Breast epithelium (tissue), 4 donors: ENCODE results near the gene KLHL22. TPM values are rescaled to one million over a fixed set of nuclear protein-coding genes. Genes with fewer than 3 reads are reported as not detected.

Experiments
- DNase-seq, 2 donors: peaks; one replicate each; pipeline ENCODE4 v3.0.0-alpha.2; 2019; ENCODE audit warnings: low spot score in 2 of 2
- H3K27ac ChIP-seq, 2 donors: fragments of 200-600 bp; sonication (generic) in 1 of 2; one replicate each; pipeline ENCODE4 v1.5.1; 2016 to 2019; ENCODE audit warnings: mild to moderate bottlenecking in 1 of 2
- H3K27me3 ChIP-seq, 2 donors: fragments of 200-600 bp; sonication (generic) in 1 of 2; one replicate each; pipeline versions ENCODE4 v1.5.1 to v1.6.0; 2017 to 2019; ENCODE audit warnings: control low read depth in 1 of 2, mild to moderate bottlenecking in 1 of 2
- H3K36me3 ChIP-seq: fragments of 200-600 bp; one replicate; pipeline ENCODE4 v1.5.1; 2019
- H3K4me1 ChIP-seq, 2 donors: fragments of 200-600 bp; sonication (generic); one replicate each; pipeline ENCODE4 v1.5.1; 2016 to 2019; ENCODE audit warnings: control low read depth in 1 of 2
- H3K4me3 ChIP-seq, 3 donors: fragments of 200-600 bp; sonication (generic); 1 replicate in 2 of 3; 2 replicates in 1 of 3; pipeline ENCODE4 v1.5.1; 2016 to 2019; ENCODE audit warnings: mild to moderate bottlenecking in 3 of 3, moderate library complexity in 2 of 3
- H3K9me3 ChIP-seq, 2 donors: fragments of 200-600 bp; sonication (generic) in 1 of 2; one replicate each; pipeline ENCODE4 v1.5.1; 2016 to 2019; ENCODE audit warnings: control low read depth in 1 of 2
- POLR2A ChIP-seq: fragments of 450-650 bp; IDR thresholded peaks from one replicate; pipeline ENCODE4 v1.6.1; 2016; ENCODE audit warnings: antibody characterized with exemption, mild to moderate bottlenecking, moderate library complexity
- POLR2AphosphoS5 ChIP-seq, 3 donors: sonication (generic); formaldehyde crosslinking; IDR thresholded peaks; one replicate each; pipeline ENCODE4 v1.6.1; 2017; ENCODE audit warnings: antibody characterized with exemption in 3 of 3
- intact Hi-C: fragments of 100-400 bp; cut with DNase I; formaldehyde crosslinking; loops from one replicate; pipeline ENCODE4 v1.15.1; 2023; ENCODE audit warnings: low total_unique reads
- total RNA-seq, 3 donors: library from RNA; depleted of rRNA; stranded (reverse); fragments of >200 nt; gene quantifications; one replicate each; pipeline ENCODE4 v1.1.0, GENCODE V29; 2016
- TF ChIP-seq, protein P1 (sequence below), 3 donors: fragments of 450-650 bp; IDR thresholded peaks; one replicate each; pipeline ENCODE4 v1.5.1; 2016 to 2017; ENCODE audit warnings: antibody characterized with exemption in 3 of 3, mild to moderate bottlenecking in 3 of 3, moderate library complexity in 3 of 3

Gene KLHL22
- total RNA-seq, 3 donors from 2014 or later = 28.5 to 38.0 (median 35.4) TPM

DNA sequence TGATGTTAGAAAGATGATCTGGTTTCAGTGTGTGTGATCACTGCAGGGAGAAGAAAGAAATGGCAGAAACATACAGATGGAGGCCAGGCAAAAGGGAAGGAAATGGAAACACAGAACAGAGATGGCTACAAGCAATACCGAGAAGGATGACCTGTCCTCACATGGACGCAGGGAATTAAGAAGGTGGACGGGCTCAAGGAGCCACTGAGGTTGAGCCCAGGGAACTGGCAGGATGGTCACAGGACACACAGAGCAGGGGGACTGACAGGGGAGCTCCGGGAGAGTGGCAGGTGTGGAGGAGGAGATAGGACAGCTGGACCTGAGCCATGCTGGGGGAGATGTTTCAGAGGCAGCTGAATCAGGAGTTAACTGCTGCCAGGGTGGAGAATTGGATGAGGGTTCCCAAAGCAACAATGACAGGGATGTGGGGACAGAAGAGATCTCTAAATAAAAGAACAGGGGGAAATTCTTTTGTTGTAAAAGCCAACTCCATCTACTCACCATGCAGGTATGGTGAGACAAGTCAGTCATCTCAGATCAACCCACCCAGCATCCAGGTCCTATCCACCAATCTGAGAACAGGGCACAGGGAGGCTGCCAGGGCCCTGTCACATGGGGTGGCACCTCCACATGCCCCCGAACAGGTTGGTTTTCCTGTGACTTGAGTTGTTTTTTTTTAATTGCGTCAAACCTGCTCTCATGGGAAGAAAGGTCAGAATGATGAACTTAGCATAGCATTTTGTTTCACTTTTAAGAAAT is 26.3 kb downstream of the KLHL22 start:
- H3K4me3 ChIP-seq = no peak overlapping the region
- H3K27me3 ChIP-seq = no peaks in the 10 kb centered on the region
- DNase-seq = no peak
- no peaks in the 10 kb centered on the region for H3K4me1 ChIP-seq
- H3K36me3 ChIP-seq = no peaks in the 10 kb centered on the region
- intact Hi-C loops = no loop called here
- TF ChIP-seq, protein P1, sequence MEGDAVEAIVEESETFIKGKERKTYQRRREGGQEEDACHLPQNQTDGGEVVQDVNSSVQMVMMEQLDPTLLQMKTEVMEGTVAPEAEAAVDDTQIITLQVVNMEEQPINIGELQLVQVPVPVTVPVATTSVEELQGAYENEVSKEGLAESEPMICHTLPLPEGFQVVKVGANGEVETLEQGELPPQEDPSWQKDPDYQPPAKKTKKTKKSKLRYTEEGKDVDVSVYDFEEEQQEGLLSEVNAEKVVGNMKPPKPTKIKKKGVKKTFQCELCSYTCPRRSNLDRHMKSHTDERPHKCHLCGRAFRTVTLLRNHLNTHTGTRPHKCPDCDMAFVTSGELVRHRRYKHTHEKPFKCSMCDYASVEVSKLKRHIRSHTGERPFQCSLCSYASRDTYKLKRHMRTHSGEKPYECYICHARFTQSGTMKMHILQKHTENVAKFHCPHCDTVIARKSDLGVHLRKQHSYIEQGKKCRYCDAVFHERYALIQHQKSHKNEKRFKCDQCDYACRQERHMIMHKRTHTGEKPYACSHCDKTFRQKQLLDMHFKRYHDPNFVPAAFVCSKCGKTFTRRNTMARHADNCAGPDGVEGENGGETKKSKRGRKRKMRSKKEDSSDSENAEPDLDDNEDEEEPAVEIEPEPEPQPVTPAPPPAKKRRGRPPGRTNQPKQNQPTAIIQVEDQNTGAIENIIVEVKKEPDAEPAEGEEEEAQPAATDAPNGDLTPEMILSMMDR (IDR thresholded peaks at IDR 0.05) = no peak
- TF ChIP-seq POLR2AphosphoS5 (IDR thresholded peaks at IDR 0.05) (no peak), POLR2A (no peak)
- no peaks in the 10 kb centered on the region for H3K9me3 ChIP-seq
- H3K27ac ChIP-seq = no peak overlapping the region

DNA sequence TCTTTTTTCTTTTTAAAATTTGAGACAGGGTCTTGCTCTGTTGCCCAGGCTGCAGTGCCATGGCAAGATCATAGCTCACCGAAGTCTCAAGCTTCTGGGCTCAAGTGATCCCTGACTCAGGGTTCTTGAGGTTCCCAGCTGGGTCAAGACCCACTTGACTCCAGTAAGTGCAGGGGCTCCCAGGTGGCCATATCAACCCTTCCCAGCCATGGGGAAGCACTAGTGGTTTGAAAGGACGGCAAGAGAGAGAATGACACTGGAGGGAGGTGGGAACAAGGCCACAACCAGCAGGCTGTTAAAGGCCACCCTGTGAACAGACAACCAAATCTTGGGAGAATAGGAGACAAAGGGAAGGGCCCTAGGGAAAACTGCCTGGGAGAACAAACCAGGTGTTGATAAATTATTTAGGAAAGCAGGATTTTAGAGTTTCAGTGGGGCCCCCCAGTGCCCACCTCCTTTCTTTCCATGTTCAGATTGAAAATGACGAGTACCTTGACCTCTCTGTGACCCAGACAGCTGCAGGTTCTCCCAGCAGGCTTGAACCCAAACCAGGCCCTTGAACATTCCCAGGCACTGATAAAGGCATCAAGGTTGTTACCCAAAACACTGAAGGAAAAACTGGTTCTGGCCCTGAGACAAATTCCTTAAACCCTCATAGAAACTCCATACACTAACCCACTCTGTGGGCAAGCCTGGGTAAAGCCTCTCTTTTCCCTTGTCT is 28.8 kb downstream of the KLHL22 start:
- Histone ChIP-seq H3K4me1 (no peaks in the 10 kb centered on the region), H3K4me3 (no peak overlapping the region), H3K27me3 (no peaks in the 10 kb centered on the region), H3K36me3 (no peaks in the 10 kb centered on the region), H3K27ac (no peak overlapping the region), H3K9me3 (no peaks in the 10 kb centered on the region)
- intact Hi-C loops = no loop called here
- DNase-seq = no peak
- TF ChIP-seq, protein P1 (IDR thresholded peaks at IDR 0.05) = no peak
- TF ChIP-seq POLR2AphosphoS5 (IDR thresholded peaks at IDR 0.05) = no peak
- no peak for TF ChIP-seq POLR2A

DNA sequence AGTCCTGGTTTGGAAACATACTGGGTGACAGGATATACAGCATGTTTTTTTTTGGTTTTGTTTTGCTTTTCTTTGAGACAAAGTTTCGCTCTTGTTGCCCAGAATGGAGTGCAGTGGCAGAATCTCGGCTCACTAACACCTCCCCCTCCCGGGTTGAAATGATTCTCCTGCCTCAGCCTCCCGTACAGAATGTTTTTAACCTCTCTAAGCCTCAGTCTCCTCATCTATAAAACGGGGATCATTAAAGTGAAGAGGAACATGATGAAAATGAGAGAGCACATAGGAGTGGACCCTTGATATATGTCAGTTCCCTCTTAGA is 29.9 kb downstream of the KLHL22 start:
- intact Hi-C loops = no loop called here
- Histone ChIP-seq H3K36me3 (no peaks in the 10 kb centered on the region), H3K9me3 (no peaks in the 10 kb centered on the region), H3K4me1 (no peaks in the 10 kb centered on the region), H3K27me3 (no peaks in the 10 kb centered on the region), H3K4me3 (no peak overlapping the region), H3K27ac (no peak overlapping the region)
- DNase-seq = no peak
- TF ChIP-seq, protein P1 (IDR thresholded peaks at IDR 0.05) = no peak
- TF ChIP-seq POLR2A (no peak), POLR2AphosphoS5 (IDR thresholded peaks at IDR 0.05) (no peak)

DNA sequence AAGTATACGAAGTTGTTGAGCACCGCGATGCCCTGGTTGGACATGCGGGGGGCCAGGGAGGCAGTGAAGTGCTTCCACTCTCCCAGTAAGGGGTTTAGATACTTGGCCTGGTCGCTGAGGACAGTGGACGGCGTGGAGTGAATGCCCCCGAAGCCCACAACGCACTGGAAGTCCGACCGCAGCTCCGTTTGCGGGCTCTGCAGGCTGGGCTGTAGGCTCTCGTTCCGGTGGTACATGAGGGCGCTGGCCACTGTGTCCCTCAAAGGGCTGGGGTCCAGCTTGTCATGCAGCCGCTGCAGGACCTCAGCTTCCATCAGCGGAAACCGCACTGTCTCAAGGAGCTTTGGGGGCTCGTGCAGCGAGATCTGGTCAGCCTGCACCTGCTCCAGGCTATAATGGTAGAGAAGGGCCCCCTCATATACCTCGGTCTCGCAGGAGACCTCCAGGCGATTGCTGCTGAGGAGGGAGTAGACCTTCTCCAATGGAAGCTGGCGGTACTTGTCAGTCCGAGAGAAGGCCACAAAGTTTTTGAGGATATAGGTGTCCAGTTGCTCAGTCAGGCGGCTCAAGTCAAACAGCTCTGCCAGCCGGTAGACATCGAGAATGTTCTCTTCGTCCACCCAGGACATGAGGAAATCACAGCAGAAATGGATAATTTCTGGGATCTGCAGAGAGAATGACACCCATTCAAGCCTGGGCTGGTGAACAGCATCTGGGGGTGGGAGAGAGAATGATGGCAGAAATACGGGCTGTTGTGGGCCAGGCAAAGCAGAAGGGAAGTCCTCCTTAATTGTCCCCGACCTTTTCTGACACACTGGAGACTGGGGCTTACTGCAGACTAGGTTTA is 30.5 kb downstream of the KLHL22 start:
- no peaks in the 10 kb centered on the region for H3K4me1 ChIP-seq
- H3K27me3 ChIP-seq = no peaks in the 10 kb centered on the region
- TF ChIP-seq POLR2AphosphoS5 (IDR thresholded peaks at IDR 0.05) (no peak), POLR2A (no peak)
- TF ChIP-seq, protein P1 (IDR thresholded peaks at IDR 0.05) = no peak
- H3K9me3 ChIP-seq = no peaks in the 10 kb centered on the region
- no peak for DNase-seq
- no peak overlapping the region for H3K4me3 ChIP-seq
- intact Hi-C loops = no loop called here
- no peaks in the 10 kb centered on the region for H3K36me3 ChIP-seq
- H3K27ac ChIP-seq = no peak overlapping the region
